Measurements from ENCODE around the gene PIGK.
"Not testable (repeated sequence)": the region's sequence is repeated elsewhere in the genome, so short reads cannot be mapped to it uniquely, and the experiment has no call there.

The PIGK gene

GRCh38 chr1:77170687-77171086 lies 48.5 kb downstream of the PIGK start:
- Histone ChIP-seq H3K9me3 (peaks cover 6% of the 10 kb centered on the region; the same call in 1 of the 2 replicates), H3K27me3 (ENCODE audit: low read depth) (no peaks in the 10 kb centered on the region), H3K4me3 (no peak overlapping the region), H3K36me3 (replicated peaks) (no peaks in the 10 kb centered on the region), H3K4me1 (no peaks in the 10 kb centered on the region)
- no peak for DNase-seq (ENCODE audit: low spot score in 2 of 2)
- in situ Hi-C loops (cut with MboI; ENCODE audit: low sequenced_read_pairs) = loop anchor here (25.0 kb wide), 1 partner anchor 942 kb away; no protein-coding TSS in a partner anchor

GRCh38 chr1:77168358-77168757 lies 50.9 kb downstream of the PIGK start:
- Histone ChIP-seq H3K4me1 (no peaks in the 10 kb centered on the region), H3K4me3 (no peak overlapping the region), H3K9me3 (no peaks in the 10 kb centered on the region), H3K36me3 (replicated peaks) (no peaks in the 10 kb centered on the region), H3K27me3 (ENCODE audit: low read depth) (no peaks in the 10 kb centered on the region)
- DNase-seq (ENCODE audit: low spot score in 2 of 2) = no peak
- in situ Hi-C loops (cut with MboI; ENCODE audit: low sequenced_read_pairs) = loop anchor here (25.0 kb wide), 1 partner anchor 944 kb away; no protein-coding TSS in a partner anchor

DNA sequence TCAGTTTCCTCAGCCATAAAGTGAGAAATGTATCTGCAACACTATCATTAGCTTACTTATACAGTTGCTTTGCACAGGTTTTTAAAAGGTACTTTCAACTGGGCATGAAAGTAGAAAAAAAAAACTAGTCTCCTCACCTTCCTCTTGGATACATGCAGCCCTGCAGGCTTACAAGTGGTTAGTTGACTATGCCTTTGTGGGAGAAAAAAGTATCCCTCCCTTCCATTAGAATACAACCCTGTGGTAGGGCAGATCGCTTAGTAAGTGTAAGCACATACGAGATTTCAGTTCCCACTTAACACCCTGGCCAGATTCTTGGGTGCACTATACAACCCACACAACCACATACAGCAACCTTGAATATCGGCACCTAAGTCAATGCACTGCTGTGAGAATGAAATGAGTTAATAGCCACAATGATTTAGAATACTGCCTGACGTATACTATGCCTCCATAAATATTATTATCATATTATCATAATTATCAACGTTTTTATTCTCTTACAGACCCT lies 54.7 kb downstream of the PIGK start:
- Histone ChIP-seq H3K36me3 (replicated peaks) (peaks cover 4% of the 10 kb centered on the region; the same call in 1 of the 2 replicates), H3K27me3 (ENCODE audit: low read depth) (no peaks in the 10 kb centered on the region), H3K4me1 (no peaks in the 10 kb centered on the region), H3K4me3 (no peak overlapping the region), H3K9me3 (no peaks in the 10 kb centered on the region)
- no peak for DNase-seq (ENCODE audit: low spot score in 2 of 2)
- in situ Hi-C loops (cut with MboI; ENCODE audit: low sequenced_read_pairs) = loop anchor here (25.0 kb wide), 1 partner anchor 948 kb away; no protein-coding TSS in a partner anchor

DNA sequence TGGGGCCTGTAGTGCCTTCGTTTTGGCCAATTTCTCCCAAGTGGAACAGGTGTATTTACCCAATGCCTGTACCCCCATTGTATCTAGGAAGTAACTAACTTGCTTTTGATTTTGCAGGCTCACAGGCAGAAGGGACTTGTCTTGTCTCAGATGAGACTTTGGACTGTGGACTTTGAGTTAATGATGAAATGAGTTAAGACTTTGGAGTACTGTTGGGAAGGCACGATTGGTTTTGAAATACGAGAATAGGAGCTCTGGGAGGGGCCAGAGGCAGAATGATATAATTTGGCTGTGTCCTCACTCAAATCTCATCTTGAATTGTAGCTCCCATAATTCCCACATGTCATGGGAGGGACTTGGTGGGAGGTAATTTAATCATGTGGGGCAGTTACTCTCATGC lies 59.5 kb downstream of the PIGK start:
- not testable (repeated sequence) for H3K4me3 ChIP-seq; H3K9me3 ChIP-seq; H3K36me3 ChIP-seq (replicated peaks); H3K4me1 ChIP-seq; DNase-seq (ENCODE audit: low spot score in 2 of 2); H3K27me3 ChIP-seq (ENCODE audit: low read depth)
- in situ Hi-C loops (cut with MboI; ENCODE audit: low sequenced_read_pairs) = loop anchor here (25.0 kb wide), 1 partner anchor 953 kb away; no protein-coding TSS in a partner anchor

DNA sequence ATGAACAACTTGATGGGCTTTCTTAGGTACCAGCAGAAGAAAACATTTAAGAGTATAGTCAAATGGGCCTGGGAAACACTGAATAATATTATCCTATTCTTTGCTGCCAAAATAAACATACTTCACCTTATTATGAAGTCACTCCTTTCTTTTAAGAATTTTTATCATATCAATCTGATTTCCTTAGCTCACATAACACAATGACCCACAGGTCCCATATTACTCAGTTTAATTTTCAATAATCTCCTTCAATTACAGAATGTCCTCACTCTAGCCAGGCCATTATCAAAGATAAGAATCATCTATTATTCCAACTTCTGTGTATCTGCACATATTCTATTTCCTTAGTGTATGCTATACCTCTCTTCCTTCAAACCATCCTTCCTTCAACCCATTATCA lies 63.0 kb downstream of the PIGK start:
- DNase-seq (ENCODE audit: low spot score in 2 of 2) = no peak
- H3K4me3 ChIP-seq = no peak overlapping the region
- peaks cover 3% of the 10 kb centered on the region; the same call in 1 of the 2 replicates for H3K36me3 ChIP-seq (replicated peaks)
- in situ Hi-C loops (cut with MboI; ENCODE audit: low sequenced_read_pairs) = loop anchor here (25.0 kb wide), 1 partner anchor 956 kb away; no protein-coding TSS in a partner anchor
- no peaks in the 10 kb centered on the region for H3K27me3 ChIP-seq (ENCODE audit: low read depth)
- no peaks in the 10 kb centered on the region for H3K4me1 ChIP-seq
- no peaks in the 10 kb centered on the region for H3K9me3 ChIP-seq

- Histone ChIP-seq H3K36me3 (replicated peaks) (no peaks in the 10 kb centered on the region), H3K4me3 (no peak overlapping the region), H3K9me3 (no peaks in the 10 kb centered on the region), H3K27me3 (ENCODE audit: low read depth) (no peaks in the 10 kb centered on the region), H3K4me1 (no peaks in the 10 kb centered on the region)
- in situ Hi-C loops (cut with MboI; ENCODE audit: low sequenced_read_pairs) = loop anchor here (10.0 to 25.0 kb wide), 2 partner anchors 389 to 984 kb away; no protein-coding TSS in a partner anchor
- DNase-seq (ENCODE audit: low spot score in 2 of 2) = no peak
Observed at GRCh38 chr1:77146270-77146669, 73.0 kb downstream of the PIGK start.

DNA sequence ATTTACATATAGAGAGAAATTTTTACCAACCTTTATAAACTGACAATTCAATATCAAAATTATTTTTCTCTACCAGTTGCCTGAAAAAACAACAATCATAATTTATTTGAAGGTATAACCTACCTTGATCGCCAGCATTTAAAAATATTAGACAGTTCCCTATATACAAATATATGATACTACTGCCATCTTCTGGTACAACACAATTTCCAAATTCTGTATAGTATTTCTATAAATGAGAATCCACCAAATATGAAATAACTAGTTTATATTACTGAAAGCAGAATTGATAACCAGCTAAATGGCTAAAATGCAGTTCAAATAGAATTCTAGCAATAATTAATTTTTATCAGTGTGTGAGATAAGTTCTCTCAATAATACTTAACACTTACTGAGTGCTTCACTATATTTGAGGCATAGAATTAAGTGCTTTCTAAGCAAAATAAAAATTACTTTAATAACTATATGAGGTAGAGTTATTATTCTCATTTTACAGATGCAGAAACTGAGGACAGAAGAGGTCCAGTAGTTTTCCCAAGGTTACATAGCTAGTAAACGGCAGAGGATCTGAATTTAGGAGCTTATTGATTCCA lies 75.6 kb downstream of the PIGK start:
- Histone ChIP-seq H3K9me3 (no peaks in the 10 kb centered on the region), H3K27me3 (ENCODE audit: low read depth) (no peaks in the 10 kb centered on the region), H3K4me3 (no peak overlapping the region), H3K36me3 (replicated peaks) (no peaks in the 10 kb centered on the region), H3K4me1 (no peaks in the 10 kb centered on the region)
- in situ Hi-C loops (cut with MboI; ENCODE audit: low sequenced_read_pairs) = loop anchor here (10.0 to 25.0 kb wide), 2 partner anchors 391 to 981 kb away; no protein-coding TSS in a partner anchor
- DNase-seq (ENCODE audit: low spot score in 2 of 2) = no peak

- in situ Hi-C loops (cut with MboI; ENCODE audit: low sequenced_read_pairs) = loop anchor here (25.0 kb wide), 1 partner anchor 977 kb away; no protein-coding TSS in a partner anchor
- no peaks in the 10 kb centered on the region for H3K9me3 ChIP-seq
- H3K36me3 ChIP-seq (replicated peaks) = no peaks in the 10 kb centered on the region
- H3K4me3 ChIP-seq = no peak overlapping the region
- no peaks in the 10 kb centered on the region for H3K4me1 ChIP-seq
- no peaks in the 10 kb centered on the region for H3K27me3 ChIP-seq (ENCODE audit: low read depth)
- DNase-seq (ENCODE audit: low spot score in 2 of 2) = no peak
Observed at GRCh38 chr1:77139389-77139788, 79.8 kb downstream of the PIGK start.

- Histone ChIP-seq H3K27me3 (ENCODE audit: low read depth) (no peaks in the 10 kb centered on the region), H3K4me3 (no peak overlapping the region), H3K4me1 (no peaks in the 10 kb centered on the region), H3K9me3 (no peaks in the 10 kb centered on the region), H3K36me3 (replicated peaks) (no peaks in the 10 kb centered on the region)
- in situ Hi-C loops (cut with MboI; ENCODE audit: low sequenced_read_pairs) = loop anchor here (25.0 kb wide), 1 partner anchor 972 kb away; no protein-coding TSS in a partner anchor
- no peak for DNase-seq (ENCODE audit: low spot score in 2 of 2)
Observed at GRCh38 chr1:77134359-77134758, 84.9 kb downstream of the PIGK start.

- Histone ChIP-seq H3K4me3 (no peak overlapping the region), H3K4me1 (no peaks in the 10 kb centered on the region), H3K27me3 (ENCODE audit: low read depth) (no peaks in the 10 kb centered on the region), H3K9me3 (no peaks in the 10 kb centered on the region), H3K36me3 (replicated peaks) (no peaks in the 10 kb centered on the region)
- in situ Hi-C loops (cut with MboI; ENCODE audit: low sequenced_read_pairs) = loop anchor here (25.0 kb wide), 1 partner anchor 972 kb away; no protein-coding TSS in a partner anchor
- DNase-seq (ENCODE audit: low spot score in 2 of 2) = no peak
Observed at GRCh38 chr1:77133731-77134358, 85.4 kb downstream of the PIGK start.

DNA sequence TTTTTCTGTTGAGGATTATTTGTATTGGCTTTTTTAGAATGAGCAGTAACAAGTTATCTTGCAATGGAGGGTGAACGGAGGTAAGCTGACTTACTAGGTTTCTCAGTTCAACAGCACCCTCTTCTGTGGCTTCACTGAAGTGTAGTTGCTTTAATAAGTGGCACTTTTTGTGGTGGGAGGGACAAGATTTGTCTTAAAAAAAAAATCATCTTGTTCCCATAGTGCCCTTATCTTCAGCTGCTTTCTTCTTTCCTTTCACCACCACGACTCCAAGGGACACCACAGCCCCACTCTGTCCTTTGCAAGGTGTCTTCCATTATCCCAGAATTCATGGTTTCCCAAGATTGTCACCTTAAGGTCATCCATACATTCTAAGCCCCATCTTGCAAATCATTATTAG lies 92.9 kb downstream of the PIGK start:
- Histone ChIP-seq H3K4me1 (no peaks in the 10 kb centered on the region), H3K9me3 (no peaks in the 10 kb centered on the region), H3K36me3 (replicated peaks) (no peaks in the 10 kb centered on the region), H3K4me3 (no peak overlapping the region), H3K27me3 (ENCODE audit: low read depth) (no peaks in the 10 kb centered on the region)
- peak; percentile 13 to 23 for DNase-seq (ENCODE audit: low spot score in 2 of 2)
- in situ Hi-C loops (cut with MboI; ENCODE audit: low sequenced_read_pairs) = loop anchor here (25.0 kb wide), 1 partner anchor 964 kb away; no protein-coding TSS in a partner anchor

DNA sequence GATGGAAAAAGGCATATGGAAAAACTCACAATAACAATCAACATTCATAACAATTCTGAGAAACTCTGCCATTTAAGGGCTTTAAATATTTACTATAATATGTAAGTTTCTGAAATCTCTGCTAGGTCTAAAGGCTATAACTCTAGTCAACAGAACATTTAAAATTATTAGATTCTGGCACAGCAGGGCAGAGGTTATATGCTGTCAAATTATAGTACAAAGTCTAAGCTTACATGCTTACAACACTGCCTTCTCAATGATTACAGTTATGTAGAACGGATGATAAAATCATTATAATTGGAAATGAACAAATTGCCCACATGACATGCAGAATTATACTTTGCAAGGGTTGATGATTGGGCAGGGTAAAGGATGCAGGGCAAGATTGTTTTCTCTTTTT lies 97.7 kb downstream of the PIGK start:
- no peak for DNase-seq (ENCODE audit: low spot score in 2 of 2)
- no peaks in the 10 kb centered on the region for H3K27me3 ChIP-seq (ENCODE audit: low read depth)
- in situ Hi-C loops (cut with MboI; ENCODE audit: low sequenced_read_pairs) = no loop called here
- no peak overlapping the region for H3K4me3 ChIP-seq
- H3K36me3 ChIP-seq (replicated peaks) = no peaks in the 10 kb centered on the region
- no peaks in the 10 kb centered on the region for H3K4me1 ChIP-seq
- no peaks in the 10 kb centered on the region for H3K9me3 ChIP-seq

- H3K36me3 ChIP-seq (replicated peaks) = no peaks in the 10 kb centered on the region
- no peaks in the 10 kb centered on the region for H3K27me3 ChIP-seq (ENCODE audit: low read depth)
- no peak for DNase-seq (ENCODE audit: low spot score in 2 of 2)
- H3K4me3 ChIP-seq = no peak overlapping the region
- no peaks in the 10 kb centered on the region for H3K4me1 ChIP-seq
- no peaks in the 10 kb centered on the region for H3K9me3 ChIP-seq
- in situ Hi-C loops (cut with MboI; ENCODE audit: low sequenced_read_pairs) = no loop called here
Observed at GRCh38 chr1:77120950-77121349, 98.3 kb downstream of the PIGK start.

- no peaks in the 10 kb centered on the region for H3K27me3 ChIP-seq (ENCODE audit: low read depth)
- in situ Hi-C loops (cut with MboI; ENCODE audit: low sequenced_read_pairs) = no loop called here
- H3K4me1 ChIP-seq = no peaks in the 10 kb centered on the region
- H3K9me3 ChIP-seq = no peaks in the 10 kb centered on the region
- no peak overlapping the region for H3K4me3 ChIP-seq
- H3K36me3 ChIP-seq (replicated peaks) = no peaks in the 10 kb centered on the region
- DNase-seq (ENCODE audit: low spot score in 2 of 2) = no peak
Observed at GRCh38 chr1:77118712-77119111, 100.5 kb downstream of the PIGK start.

Data from HAP-1 (cell line).